Uterus (tissue), 4 donors: ENCODE measurements around the gene MRGPRF. TPM values are rescaled to one million over a fixed set of nuclear protein-coding genes. Genes with fewer than 3 reads are reported as not detected.

Experiments
- DNase-seq, 2 donors: peaks; one replicate each; pipeline ENCODE4 v3.0.0-alpha.2; 2019 to 2020
- H3K27ac ChIP-seq, 2 donors: fragments of 200-600 bp; sonication (generic); 1 replicate in 1 of 2; 2 replicates in 1 of 2; pipeline ENCODE4 v1.5.1; 2016 to 2018
- H3K27me3 ChIP-seq, 2 donors: fragments of 200-600 bp; sonication (generic); one replicate each; pipeline ENCODE4 v1.5.1; 2018 to 2019; ENCODE audit warnings: control low read depth in 1 of 2
- H3K36me3 ChIP-seq, 2 donors: fragments of 200-600 bp; sonication (generic); one replicate each; pipeline ENCODE4 v1.5.1; 2019; ENCODE audit warnings: control low read depth in 1 of 2
- H3K4me1 ChIP-seq, 2 donors: fragments of 200-600 bp; sonication (generic); one replicate each; pipeline ENCODE4 v1.5.1; 2018 to 2019; ENCODE audit warnings: control low read depth in 1 of 2
- H3K4me3 ChIP-seq, 2 donors: fragments of 200-600 bp; sonication (generic); 1 replicate in 1 of 2; 2 replicates in 1 of 2; pipeline ENCODE4 v1.5.1; 2018 to 2019; ENCODE audit warnings: mild to moderate bottlenecking in 1 of 2
- H3K9me3 ChIP-seq, 2 donors: fragments of 200-600 bp; sonication (generic); one replicate each; pipeline ENCODE4 v1.5.1; 2019; ENCODE audit warnings: control low read depth in 1 of 2
- POLR2A ChIP-seq, 2 donors: fragments of 450-650 bp; IDR thresholded peaks; one replicate each; pipeline ENCODE4 v1.6.1; 2016; ENCODE audit warnings: antibody characterized with exemption in 2 of 2, mild to moderate bottlenecking in 1 of 2, moderate library complexity in 1 of 2
- intact Hi-C: fragments of 100-400 bp; cut with DNase I; formaldehyde crosslinking; loops from one replicate; pipeline ENCODE4 v1.15.1; 2023; ENCODE audit warnings: low total_unique reads
- total RNA-seq, 4 donors: library from RNA; depleted of rRNA in 3 of 4; stranded (reverse); fragments of >200 nt in 3 of 4; gene quantifications; one replicate each; pipeline versions ENCODE4 v1.1.0 to v1.2.4, GENCODE V29; 2014 to 2023
- TF ChIP-seq, protein P1 (sequence below), 4 experiments: fragments of 200-600 bp in 2 of 4; fragments of 450-650 bp in 2 of 4; sonication (generic) in 2 of 4; IDR thresholded peaks; one replicate each; pipeline ENCODE4 v1.5.1; 2016 to 2019; ENCODE audit warnings: antibody characterized with exemption in 4 of 4, mild to moderate bottlenecking in 2 of 4, moderate library complexity in 1 of 4
- donor health status: DM: yes; HTN: yes; CAD: no.

The MRGPRF gene
- total RNA-seq, 4 donors from 2014 or later = 52.6 to 173 (median 75.0) TPM

DNA sequence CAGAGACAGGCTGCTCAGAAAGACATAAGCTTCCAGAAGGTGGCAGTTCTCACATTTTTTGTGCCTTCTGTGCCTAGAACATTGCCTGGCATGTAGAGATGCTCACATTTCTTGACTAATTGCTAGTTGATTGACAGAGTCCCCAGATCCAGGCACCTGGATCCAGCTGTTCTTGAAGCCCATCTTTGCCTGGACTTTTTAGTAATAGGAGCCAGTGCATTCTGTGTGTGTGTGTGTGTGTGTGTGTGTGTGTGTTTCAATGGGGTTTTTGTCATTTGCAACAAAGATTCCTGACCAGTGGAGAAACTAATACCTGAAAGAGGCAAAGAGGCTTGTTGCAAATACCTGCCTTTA is 15.1 kb downstream of the MRGPRF start:
- no peaks in the 10 kb centered on the region for H3K27me3 ChIP-seq
- H3K36me3 ChIP-seq = no peaks in the 10 kb centered on the region
- no peak for DNase-seq
- peak overlapping the region; percentile 84 to 99 for H3K27ac ChIP-seq
- intact Hi-C loops = no loop called here
- no peak for TF ChIP-seq POLR2A (IDR thresholded peaks at IDR 0.05)
- TF ChIP-seq, protein P1, sequence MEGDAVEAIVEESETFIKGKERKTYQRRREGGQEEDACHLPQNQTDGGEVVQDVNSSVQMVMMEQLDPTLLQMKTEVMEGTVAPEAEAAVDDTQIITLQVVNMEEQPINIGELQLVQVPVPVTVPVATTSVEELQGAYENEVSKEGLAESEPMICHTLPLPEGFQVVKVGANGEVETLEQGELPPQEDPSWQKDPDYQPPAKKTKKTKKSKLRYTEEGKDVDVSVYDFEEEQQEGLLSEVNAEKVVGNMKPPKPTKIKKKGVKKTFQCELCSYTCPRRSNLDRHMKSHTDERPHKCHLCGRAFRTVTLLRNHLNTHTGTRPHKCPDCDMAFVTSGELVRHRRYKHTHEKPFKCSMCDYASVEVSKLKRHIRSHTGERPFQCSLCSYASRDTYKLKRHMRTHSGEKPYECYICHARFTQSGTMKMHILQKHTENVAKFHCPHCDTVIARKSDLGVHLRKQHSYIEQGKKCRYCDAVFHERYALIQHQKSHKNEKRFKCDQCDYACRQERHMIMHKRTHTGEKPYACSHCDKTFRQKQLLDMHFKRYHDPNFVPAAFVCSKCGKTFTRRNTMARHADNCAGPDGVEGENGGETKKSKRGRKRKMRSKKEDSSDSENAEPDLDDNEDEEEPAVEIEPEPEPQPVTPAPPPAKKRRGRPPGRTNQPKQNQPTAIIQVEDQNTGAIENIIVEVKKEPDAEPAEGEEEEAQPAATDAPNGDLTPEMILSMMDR (IDR thresholded peaks at IDR 0.05) = no peak
- H3K9me3 ChIP-seq = no peaks in the 10 kb centered on the region
- H3K4me3 ChIP-seq = no peak overlapping the region
- H3K4me1 ChIP-seq = peaks cover 11 to 20% of the 10 kb centered on the region in 2 donors

DNA sequence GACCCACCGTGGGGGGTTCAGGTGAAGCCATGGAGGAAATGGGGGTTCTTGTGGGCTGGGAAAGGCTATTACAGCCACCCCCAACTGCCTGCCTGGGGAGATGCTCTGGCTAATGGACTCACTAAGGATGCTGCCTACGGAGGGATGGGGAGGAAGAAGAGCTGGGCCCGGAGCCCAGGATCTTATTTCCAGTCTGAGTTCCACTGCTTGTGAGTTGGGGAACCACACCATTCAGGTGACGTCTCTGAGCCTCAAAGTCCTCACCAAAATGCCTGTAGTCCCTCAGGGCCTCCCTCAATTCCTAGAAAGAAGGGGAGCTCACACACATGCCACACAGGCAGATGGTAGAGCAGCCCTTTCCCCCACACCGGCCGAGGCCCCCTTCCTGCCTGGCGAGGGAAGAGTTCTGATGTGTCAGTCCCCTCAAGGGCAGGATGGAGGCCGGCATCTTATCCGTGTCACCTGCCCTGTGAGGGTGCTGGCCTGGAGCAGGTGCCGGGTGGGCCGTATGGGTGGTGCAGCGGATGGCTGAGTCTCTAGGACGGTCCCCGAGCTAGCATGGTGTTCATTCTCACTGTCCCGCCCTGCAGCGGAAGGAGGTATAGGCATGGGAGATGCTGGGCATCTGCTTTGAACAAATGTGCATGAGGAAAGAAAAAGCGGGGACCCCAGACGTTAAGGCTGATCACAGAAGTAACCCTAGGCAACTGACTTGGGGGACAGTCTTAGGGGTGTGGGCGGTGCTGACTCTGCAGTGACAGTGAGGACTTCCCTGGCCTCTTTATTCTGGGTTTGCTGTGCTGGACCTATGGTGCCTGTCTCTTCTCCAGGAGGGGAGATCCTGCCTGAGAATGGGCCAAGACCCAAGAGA is 15.7 kb downstream of the MRGPRF start:
- H3K27ac ChIP-seq = peak overlapping the region; percentile 84 to 99

DNA sequence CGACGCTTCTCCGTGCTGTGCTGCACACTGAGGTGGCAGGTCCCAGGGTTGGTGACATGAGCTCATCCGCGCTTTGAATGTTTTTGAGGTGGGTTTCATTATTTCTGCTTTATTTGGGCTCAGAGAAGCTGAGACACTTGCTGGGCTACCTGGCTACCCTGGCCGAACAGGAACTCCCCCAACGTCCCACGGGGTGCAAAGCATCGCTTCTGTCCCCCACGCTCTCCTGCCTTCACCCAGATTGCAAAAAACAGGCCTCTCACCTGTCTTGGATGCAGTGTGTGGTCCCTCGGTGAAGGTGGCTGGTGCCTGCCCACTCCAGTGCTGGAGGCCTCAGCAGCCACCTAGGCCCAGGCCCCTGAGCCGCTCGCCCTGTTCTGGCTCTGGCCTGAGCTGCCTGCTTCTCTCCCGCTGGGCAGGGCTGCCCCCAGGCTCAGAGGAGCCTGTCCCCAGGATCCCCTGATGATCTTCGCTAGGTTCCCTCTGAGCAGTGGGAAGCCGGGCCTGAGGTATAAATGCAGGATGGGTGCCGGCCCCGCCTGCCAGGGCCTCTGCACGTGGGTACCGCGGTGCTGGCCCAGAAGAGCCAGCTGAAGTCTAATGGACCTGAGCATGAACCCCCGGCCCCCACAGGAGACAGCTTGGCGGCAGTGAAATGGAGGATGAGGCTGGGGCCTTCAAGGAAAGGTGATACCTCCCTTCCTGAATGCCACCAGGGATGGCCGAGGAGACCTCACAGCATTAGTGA is 16.5 kb downstream of the MRGPRF start:
- Histone ChIP-seq H3K36me3 (no peaks in the 10 kb centered on the region), H3K4me3 (no peak overlapping the region), H3K9me3 (no peaks in the 10 kb centered on the region), H3K27ac (peak overlapping the region; percentile 84 to 99), H3K4me1 (peaks cover 6 to 17% of the 10 kb centered on the region in 2 donors), H3K27me3 (no peaks in the 10 kb centered on the region)
- TF ChIP-seq, protein P1 (IDR thresholded peaks at IDR 0.05) = no peak
- no peak for TF ChIP-seq POLR2A (IDR thresholded peaks at IDR 0.05)
- intact Hi-C loops = no loop called here
- no peak for DNase-seq

More for the DNA sequence above, 15.7 kb downstream of the MRGPRF start:
- Histone ChIP-seq H3K4me1 (peaks cover 6 to 20% of the 10 kb centered on the region in 2 donors), H3K36me3 (no peaks in the 10 kb centered on the region), H3K27me3 (no peaks in the 10 kb centered on the region), H3K4me3 (no peak overlapping the region), H3K9me3 (no peaks in the 10 kb centered on the region)
- DNase-seq = no peak
- intact Hi-C loops = no loop called here
- TF ChIP-seq, protein P1 (IDR thresholded peaks at IDR 0.05) = no peak
- no peak for TF ChIP-seq POLR2A (IDR thresholded peaks at IDR 0.05)

DNA sequence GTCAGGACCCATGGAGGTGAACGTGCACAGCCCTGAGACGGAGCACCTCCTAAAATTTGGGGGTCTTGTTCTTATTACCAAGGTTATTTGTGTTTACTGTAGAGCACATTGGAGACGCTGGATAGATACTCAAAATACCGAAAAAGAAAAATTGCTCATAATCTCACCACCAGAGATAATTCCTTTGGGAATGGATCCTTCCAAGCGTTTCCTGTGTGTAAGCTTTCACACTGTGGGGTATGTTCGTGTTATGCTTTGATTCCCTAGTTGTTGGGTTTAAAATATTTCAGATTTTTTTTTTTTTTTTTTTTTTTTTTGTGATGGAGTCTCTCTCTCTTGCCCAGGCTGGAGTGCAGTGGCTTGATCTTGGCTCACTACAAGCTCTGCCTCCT is 18.2 kb downstream of the MRGPRF start:
- H3K36me3 ChIP-seq = no peaks in the 10 kb centered on the region
- H3K27ac ChIP-seq = no peak overlapping the region
- H3K4me1 ChIP-seq = peaks cover 6 to 13% of the 10 kb centered on the region in 2 donors
- H3K27me3 ChIP-seq = no peaks in the 10 kb centered on the region
- intact Hi-C loops = no loop called here
- TF ChIP-seq, protein P1 (IDR thresholded peaks at IDR 0.05) = no peak
- TF ChIP-seq POLR2A (IDR thresholded peaks at IDR 0.05) = no peak
- no peaks in the 10 kb centered on the region for H3K9me3 ChIP-seq
- DNase-seq = no peak
- no peak overlapping the region for H3K4me3 ChIP-seq
